GM19025 (cell line): ENCODE data around the gene ZNF407.

Source experiments
- ATAC-seq: cut with Tn5 transposase; IDR thresholded peaks from one replicate; pipeline ENCODE4 v1.9.1; 2021; ENCODE audit warnings: mild to moderate bottlenecking, low read depth, moderate library complexity; ENCODE audit not compliant: unreplicated experiment

ZNF407 gene

DNA sequence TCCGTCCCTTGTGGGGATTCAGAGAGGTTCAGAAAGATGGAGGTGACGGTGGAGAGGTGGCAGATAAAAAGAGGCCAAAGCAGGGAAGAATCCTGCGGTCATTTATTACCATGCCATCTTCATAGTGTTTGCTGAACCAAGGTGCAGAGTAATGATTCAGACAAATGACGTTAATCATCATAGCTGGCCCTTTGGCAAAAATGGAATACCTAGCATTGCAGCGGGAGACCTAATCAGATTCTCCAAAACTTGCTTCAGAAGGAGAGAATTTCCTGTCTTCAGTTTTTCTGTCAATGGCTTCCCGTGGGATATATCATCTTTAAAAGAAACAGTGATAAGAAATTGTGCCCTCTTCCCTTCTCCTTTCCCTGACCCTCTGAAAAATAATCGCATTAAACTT lies 435.8 kb downstream of the ZNF407 start:
- ATAC-seq = no peak

DNA sequence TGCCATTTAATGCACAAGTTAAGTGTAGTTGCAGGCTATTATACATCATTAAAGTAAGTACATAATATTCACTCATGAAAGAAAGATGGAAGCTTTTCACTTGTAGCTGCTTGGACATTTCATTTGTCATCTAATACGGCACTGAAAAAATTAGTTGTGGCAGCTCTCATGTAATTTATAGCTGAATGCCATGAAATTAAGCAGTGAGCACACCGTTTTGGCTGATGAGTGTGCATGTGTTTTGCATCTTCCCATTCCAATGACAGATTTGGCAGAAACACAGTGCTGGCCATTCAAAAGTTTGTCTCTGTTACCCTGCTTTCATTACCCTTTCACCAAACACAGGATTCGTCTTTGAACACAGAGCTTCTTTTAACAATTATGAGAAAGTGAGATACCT lies 437.3 kb downstream of the ZNF407 start:
- ATAC-seq = no peak

DNA sequence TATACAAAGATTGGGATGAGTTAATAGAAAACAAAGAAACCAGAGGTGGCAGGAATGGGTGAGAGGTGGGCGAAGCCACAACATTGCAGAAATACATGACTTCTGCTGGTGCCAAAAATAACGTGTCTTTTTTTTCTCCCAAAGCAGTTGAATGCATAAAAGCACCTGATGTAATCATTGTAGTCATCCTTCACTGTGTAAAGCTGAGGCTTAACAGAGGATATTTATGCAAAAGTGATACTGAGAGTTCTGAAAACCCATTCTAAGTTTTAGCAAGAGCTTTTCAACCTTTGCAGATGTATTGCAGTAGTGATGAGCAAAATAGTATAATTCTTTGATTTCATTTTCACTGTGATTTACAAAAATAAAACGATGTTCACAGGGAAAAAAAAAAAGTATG lies 438.3 kb downstream of the ZNF407 start:
- ATAC-seq = no peak

DNA sequence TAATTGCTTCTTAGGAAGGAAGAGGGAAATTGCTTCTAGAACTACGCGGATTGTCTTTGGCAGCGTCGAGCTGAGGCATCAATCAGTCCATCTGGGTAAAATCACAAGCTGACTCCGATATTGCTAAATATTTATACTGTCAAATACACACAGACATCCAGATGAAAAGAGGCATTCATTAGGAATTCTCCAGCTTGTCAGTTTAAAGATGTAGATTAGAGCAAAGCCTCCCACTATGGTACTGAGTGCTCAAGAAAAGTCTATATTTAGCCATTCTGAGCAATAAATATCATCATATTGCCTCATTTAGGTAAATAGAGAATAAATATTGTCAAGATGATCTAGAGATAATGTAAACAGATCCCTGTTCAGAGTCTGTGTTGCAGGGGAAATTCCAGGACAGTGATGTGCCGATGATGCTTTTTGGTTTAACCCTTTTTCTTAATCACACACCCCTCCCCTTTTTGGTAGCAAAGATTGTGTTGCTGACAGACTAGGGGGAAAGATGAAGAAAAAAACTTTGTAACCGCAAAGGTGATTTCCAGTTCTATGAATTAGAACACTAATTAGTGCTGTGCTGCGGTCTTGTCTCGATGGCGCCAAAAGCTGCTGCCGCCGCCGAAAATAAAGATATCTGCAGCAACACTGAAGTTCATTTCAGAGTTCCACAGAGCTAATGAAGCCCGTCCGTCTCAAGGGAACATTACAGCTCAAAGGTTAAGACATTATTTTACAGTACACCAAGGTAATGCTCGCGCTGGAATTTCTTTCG lies 439.4 kb downstream of the ZNF407 start:
- ATAC-seq = no peak

DNA sequence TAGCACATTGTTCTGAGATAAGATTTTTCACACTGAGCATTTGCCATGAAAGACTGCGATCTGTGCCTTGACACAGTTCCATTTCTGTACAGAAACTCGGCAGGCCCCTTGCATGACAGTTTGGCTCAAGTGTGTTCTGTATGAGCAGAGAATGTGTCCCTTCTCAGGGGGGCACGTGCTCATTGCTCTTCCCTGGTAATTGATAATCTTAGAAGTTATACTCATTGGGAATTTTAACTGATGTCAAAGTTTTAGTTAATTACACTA lies 440.0 kb downstream of the ZNF407 start:
- no peak for ATAC-seq

DNA sequence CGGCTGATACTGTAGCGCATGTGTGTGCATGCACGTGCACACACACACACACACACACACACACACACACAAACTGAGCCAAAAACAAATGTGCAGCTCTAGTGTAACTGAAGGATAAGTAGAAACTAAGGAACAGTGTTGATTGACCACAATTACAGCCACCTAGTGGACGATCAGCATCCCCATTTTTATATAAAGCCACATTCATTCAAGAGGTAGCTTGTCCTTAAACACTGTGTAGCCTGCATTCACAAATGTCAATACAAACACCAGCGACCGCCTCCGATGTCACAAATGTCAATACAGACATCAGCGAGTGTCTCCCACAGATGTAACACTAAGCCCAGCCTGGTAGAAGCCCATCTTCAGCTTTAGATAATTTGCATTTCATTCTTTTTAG lies 443.9 kb downstream of the ZNF407 start:
- no peak for ATAC-seq

DNA sequence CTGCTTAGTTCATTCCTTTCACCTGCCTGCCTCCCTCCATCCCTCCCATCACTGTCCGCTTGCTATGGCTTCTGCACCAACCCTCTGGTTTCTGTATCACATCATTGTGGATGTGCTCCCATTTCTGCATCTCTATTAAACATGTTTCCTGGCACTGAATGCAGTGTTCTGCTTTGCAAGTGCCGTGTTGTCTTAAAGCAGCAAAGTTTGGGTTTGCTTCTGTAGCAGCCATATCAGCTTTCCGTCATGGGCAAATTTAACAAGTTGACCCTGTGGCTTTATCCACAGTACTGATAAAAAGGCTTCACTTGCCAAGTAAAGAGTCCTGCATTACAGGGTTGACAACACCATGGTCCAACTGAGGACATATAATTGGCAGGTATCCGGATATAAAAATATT lies 445.8 kb downstream of the ZNF407 start:
- no peak for ATAC-seq

DNA sequence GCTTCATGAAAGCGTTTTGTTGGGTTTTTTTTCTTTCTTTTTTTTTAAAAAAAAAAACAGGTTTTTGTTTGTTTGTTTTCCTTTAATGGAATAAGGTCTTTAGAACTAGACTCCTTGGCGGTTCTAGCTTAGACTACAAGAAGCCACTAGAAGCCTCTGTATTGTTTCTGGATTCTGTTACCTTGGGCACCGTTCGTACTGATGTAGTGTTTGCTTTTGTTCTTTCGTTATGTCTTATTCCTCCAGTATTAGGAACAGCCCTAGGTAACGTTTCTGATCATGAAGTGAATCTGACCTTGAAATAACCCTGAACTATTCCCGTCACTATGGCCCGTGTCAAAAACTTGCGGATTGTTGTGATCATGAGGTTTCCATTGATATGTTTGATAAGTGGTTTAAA lies 446.6 kb downstream of the ZNF407 start:
- ATAC-seq = no peak

DNA sequence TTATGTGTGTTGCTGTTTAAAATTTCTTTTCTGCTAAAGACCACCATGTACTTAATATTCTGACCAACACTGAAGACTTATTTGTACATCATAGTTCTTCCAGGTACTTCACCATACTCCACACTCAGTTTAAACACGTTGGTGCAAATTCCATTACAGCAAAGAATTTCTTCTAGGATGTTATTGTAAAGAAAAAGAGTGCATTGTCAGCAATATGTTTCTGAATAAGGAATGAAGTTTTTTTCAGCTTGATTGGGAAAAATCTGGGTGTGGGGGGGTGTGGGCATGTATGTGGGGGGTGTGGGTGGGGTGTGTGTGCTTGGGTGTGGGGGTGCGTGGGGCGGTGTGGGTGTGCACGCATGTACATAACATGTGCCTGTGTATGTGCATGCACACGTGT lies 447.1 kb downstream of the ZNF407 start:
- no peak for ATAC-seq

DNA sequence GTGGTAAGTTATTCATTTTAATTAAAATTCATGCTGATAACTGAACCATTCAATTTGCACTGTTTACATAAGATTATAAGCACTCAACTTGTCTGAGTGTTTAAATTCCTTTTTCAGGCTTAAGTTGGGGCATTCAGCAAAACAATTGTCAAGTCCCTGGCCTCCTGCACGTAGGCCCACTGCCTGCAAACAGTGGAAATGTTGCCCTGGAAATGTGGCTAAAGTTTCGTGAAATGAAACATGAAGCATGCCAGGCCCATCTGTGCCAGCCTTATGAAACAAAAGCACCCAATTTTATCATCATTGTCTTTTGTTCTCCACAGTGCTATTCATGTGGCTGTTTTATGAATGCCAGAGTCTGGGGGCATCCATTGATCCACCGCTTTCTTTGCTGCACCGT lies 447.6 kb downstream of the ZNF407 start:
- ATAC-seq = no peak

DNA sequence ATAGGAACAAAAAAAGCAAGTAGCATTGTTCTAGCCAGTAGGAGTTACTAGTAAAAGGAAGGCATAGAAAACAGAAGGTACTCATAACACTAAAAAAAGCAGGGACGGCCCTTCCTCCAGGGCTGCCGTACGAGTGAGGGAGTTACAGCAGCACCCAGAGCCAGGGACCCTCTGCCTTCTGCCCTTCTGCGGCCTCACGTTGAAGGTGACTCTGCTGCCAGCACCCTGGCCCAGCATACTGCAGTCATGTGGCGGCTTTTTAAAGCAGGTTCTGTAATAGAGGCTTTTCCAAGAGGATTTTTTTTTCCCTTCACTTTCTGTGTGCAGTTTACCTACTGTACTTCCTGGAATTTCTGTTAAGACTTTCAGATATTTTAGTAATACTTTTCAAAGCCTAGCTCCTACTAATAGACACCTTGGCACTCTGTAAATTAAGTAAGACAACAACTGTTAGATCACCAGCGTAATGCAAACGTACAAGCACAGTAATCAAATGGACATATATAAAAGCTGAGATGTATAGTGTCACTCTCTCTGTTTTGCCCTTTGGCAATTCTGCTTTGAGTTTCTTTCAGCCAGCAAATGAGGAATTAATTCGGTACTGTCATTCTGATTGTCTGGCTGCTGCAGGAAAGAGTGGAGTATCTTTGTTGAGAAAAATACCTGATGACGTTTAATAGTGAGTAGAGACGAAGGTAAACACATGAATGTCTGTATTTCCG lies 449.7 kb downstream of the ZNF407 start:
- ATAC-seq = no peak

DNA sequence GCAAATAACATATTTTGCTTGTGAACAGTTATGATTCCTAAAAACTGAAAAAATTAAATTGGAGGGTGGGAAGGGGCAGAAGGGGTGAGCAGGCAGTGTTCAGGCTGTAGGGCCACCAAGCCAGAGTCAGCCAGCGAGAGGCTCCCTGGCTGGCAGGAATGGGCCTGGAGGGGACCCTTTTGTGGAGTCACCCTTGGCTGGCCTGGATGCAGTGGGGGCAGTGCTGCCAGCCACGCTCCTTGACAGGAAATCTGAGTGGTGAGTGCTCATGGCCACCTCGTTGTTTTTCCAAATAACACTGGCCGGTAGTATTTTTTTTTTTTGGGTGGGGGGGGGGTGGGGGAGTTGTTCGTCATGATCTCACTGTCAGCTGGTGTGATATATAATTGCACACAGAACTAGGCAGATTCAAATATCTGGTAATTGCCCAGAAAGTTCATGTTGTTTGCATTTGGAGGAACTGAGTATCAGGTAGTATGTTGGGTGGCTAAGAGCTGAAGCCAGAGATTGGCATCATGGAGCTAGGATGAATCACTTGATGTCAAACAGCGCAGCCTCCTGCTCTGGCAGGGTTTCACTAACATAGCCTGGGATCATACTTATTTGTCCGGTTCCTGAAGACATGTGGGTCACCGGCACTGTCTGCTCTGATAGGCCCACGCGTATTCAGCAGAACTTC lies 451.2 kb downstream of the ZNF407 start:
- no peak for ATAC-seq

DNA sequence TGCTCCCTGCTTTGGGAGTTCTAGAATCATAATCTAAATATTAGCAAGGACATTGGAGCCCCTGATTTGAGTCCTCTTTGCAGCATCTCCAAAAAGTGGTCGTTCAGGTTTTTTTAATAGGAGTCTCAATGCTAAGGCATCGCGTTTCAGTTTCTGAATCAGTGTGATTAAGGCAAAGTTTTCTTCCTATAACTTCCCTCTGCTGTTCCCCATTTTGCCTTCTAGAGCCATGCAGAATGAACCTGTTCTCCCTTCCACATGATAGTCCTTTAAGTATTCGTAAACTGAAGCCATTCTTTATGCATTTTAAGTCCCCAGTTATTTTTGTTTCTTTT lies 451.8 kb downstream of the ZNF407 start:
- ATAC-seq = no peak

DNA sequence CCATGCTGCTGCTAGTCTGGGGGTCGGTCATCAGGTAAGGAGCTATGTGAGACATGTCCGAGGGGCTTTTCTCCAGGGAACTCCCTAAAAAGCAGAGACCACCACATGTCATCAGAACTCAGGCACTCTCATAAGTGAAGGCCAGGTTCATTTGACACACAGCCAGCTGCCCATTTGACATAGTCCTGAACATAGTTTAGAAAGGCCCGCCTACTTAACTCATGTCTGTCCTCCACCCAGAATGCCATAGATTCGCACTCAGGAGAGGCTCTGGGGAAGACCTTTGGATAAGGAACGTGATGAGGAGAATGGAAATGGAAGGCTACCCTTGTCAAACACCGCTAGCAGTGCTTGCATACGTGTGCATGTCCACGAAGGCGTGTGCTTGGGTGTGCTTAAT lies 454.1 kb downstream of the ZNF407 start:
- no peak for ATAC-seq

DNA sequence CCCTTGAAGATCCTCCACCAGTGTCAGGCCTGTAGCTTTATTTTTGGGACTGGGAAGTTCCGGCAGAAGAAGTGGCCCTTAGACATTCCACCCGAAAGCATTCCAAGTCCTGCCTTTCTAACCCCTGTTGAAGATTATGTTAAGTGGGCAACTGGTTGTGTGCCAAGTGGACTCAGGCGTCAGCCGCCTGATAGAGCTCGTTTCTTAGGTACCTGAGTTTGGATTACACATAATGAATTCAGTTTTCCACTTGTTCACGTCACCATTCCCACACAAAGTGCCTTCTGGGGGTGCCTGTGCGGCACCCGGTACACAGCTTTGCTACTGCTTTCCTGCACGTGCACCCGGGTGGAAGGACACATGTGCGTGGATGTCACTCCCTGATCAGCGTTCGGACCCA lies 454.8 kb downstream of the ZNF407 start:
- no peak for ATAC-seq

DNA sequence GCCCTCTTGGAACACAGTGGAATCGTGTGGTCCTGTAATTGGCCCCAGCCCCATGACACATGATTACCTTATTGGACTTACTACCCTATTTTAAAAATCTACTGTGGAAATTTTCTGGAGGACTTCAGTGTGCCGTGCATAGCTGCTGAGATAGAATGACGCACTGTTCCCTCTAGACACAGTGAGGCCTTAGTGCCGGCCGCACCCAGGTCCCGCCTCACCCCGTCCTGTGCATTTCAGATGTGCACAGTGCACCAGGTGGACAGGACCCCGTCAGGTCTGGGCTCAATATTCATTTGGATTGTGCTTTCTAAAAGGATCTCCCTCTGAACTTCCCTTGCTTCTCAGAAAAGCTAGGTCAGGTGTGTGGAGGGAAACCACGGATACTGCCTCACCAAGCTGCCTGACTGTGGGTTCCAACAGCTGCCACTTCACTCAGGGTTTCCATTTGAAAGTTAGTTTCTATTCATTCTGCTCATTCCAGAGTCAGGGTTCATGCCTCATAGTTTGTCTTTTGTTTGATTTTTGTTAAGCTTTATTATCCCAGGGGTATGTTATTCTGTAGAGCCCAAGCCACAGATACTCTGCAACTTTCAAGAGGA lies 455.5 kb downstream of the ZNF407 start:
- no peak for ATAC-seq

DNA sequence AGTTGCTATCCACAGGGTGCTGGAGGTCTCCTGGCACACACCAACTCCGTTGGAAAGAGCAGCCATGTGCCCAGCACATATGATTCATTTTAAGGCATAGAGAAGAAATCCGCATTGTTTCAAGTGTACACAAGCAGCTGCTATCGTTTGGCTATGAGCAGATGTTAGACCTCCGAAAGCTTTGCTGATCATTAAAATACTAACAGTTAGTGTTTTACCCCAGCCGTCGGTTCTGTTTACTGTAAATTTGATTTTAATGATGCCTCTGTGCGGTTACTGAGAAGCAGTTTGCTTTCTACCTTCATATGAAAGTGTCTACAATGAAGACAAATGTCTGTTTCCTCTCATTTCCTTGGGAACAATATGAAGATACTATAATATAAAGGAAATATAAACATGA lies 456.4 kb downstream of the ZNF407 start:
- no peak for ATAC-seq

DNA sequence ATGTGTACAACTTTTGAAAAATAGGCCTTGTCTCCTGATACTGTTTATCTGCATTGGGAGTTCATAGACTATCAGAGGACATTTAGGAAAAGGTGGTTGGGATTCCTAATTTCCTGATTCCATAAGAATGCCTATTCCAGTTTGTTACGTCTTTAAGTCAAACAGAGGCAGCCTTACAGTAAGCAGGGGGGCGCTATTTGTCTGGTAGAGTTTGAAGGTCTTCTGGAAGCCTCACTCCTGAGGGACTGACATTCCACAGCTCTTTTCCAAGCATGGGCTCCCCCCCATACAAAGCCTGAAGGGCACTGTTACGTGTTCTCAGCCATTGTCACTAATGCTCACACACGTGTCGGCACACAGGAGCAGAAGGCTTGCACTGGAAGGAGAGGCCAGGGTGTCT lies 456.9 kb downstream of the ZNF407 start:
- no peak for ATAC-seq

DNA sequence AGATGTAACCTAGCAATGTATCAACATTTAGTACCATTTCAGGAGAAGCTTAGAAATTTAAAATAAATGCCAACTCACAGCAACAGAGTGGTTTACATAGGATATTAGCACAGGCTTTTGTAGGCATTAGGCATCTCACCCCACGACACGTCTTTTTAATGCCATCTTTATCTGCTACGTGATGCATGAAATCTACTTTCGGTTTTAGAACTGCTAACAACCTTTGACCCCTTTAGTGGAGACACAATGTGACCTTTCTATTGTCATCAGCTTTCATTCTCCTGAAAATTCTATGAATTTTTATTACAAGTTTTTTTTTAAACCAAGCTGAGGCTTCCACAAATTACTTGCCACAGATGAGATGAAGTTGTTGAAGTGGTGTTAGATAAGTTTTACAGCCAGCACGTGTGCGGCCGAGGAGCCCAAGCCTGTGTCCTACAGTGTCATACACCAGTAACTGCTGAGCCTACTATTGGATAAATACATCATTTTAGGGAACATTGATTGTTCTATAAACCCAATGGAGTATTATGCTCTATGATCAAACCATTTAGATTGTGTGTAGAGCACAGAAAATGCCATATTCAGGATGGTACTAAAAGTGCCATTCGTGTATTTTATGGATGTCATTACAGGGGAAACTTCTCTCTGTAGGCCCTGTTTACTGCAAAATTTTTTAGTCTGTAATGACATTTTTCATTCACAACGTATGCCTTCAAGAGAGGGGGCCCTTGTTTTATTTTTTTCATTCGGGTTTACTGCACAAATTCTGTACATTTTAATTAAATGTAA lies 459.7 kb downstream of the ZNF407 start:
- no peak for ATAC-seq

DNA sequence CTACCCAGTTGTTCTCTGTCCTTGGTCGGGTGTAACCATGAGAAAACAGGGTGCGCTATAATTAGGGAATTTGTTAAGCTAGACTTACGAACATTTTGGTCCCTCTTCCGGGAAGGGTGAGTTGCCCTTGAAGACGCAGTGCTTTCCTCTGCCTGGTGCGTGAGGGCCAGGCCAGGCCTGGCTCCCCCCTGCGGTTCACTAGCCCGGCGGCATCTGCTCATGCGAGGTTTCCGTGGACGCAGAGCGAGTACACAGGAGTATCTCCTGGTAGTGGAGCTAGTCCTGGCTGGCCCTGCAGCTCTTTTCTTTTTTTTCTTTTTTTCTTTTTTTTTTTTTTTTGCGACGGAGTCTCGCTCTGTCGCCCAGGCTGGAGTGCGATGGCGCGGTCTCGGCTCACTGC lies 462.5 kb downstream of the ZNF407 start:
- no peak for ATAC-seq

DNA sequence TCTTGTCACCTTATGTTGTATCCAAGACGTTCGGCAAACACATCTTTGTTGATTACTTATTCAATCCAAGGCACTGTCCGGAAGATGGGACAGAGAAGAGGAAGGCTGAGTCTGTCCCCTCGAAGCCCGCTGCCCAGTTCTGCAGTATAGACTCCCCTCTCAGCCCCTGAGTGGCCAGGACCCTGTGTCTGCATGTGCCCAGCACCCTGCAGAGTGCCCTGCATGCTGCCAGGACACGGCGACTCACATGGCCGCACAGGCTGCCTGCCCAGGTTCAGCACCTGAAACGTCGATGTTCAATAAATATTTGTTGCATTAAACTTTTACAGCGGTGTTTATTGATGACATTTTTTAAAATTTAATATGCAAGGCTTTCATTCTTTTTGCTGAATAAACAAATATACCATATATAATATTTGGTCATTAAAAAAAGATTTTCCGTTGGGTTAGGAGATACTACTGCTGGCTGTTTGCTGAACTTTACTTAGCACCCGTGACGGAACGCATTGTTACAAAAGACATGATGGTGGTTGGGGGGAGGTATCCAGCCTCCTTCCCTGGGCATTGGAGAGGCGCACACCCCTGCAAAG lies 464.7 kb downstream of the ZNF407 start:
- ATAC-seq = no peak
